PC-3 (cell line): ENCODE measurements around the gene COL8A1. TPM values are rescaled to one million over a fixed set of nuclear protein-coding genes. Genes with fewer than 3 reads are reported as not detected.
A peak's percentile ranks its signal among the peaks of the same experiment; 100 is the strongest.

Experiments
- ATAC-seq: fragments of 200-7000 bp; cut with Tn5 transposase; 2 replicates; pipeline ENCODE4 v1.9.1; 2020; ENCODE audit warnings: mild to moderate bottlenecking, moderate library complexity
- BruUV-seq: library from RNA; stranded (reverse); fragments of 400-500 nt; replicated peaks from 2 replicates; lab custom pipeline; 2021; lab: Mats Ljungman, UMichigan
- CTCF ChIA-PET: fragments of 300-600 bp; sonication (Branson Sonifier 250); formaldehyde crosslinking; loops from one replicate; lab custom pipeline; 2022; ENCODE audit warnings: antibody characterized with exemption; lab: Charles Lee
- POLR2A ChIA-PET: fragments of 300-600 bp; sonication (Branson Sonifier 250); formaldehyde crosslinking; loops from one replicate; lab custom pipeline; 2022; ENCODE audit warnings: antibody characterized with exemption; ENCODE audit not compliant: unreplicated experiment; lab: Charles Lee
- DNase-seq: peaks from one replicate; pipeline ENCODE4 v3.0.0-alpha.2; 2015
- H2AFZ ChIP-seq: fragments of 300-600 bp; sonication (generic); 2 replicates; pipeline ENCODE4 v1.6.0; 2016; ENCODE audit warnings: antibody characterized with exemption, low read length
- H3F3A ChIP-seq: fragments of 300-600 bp; sonication (generic); one replicate; pipeline ENCODE4 v1.6.0; 2017; ENCODE audit warnings: antibody characterized with exemption, low read length, control low read depth, mild to moderate bottlenecking; ENCODE audit not compliant: unreplicated experiment
- H3K27ac ChIP-seq: fragments of 300-600 bp; sonication (generic); 2 replicates; pipeline ENCODE4 v1.5.1; 2016; ENCODE audit warnings: mild to moderate bottlenecking, low read length
- H3K27me3 ChIP-seq: fragments of 300-600 bp; sonication (generic); 2 replicates; pipeline ENCODE4 v1.6.1; 2016; ENCODE audit warnings: low read length, mixed read lengths
- H3K36me3 ChIP-seq: fragments of 300-600 bp; sonication (generic); 2 replicates; pipeline ENCODE4 v1.6.1; 2016; ENCODE audit warnings: low read depth, mixed run types, low read length, mixed read lengths
- H3K4me1 ChIP-seq: fragments of 300-600 bp; sonication (generic); 2 replicates; pipeline ENCODE4 v1.5.1; 2016; ENCODE audit warnings: low read length; ENCODE audit not compliant: insufficient read depth
- H3K4me2 ChIP-seq: fragments of 300-600 bp; sonication (generic); 2 replicates; pipeline ENCODE4 v1.6.0; 2016; ENCODE audit warnings: low read length
- H3K4me3 ChIP-seq: fragments of 300-600 bp; sonication (generic); 2 replicates; pipeline ENCODE4 v1.5.1; 2016; ENCODE audit warnings: mild to moderate bottlenecking, low read length, mixed read lengths
- H3K79me2 ChIP-seq: fragments of 300-600 bp; sonication (generic); 2 replicates; pipeline ENCODE4 v1.6.1; 2017; ENCODE audit warnings: low read length, mixed read lengths
- H3K9ac ChIP-seq: fragments of 300-600 bp; sonication (generic); 2 replicates; pipeline ENCODE4 v1.6.0; 2016; ENCODE audit warnings: mild to moderate bottlenecking, low read length
- H3K9me2 ChIP-seq: fragments of 300-600 bp; sonication (generic); replicated peaks from 2 replicates; pipeline ENCODE4 v1.6.1; 2016; ENCODE audit warnings: mixed run types, low read length, mixed read lengths
- H3K9me3 ChIP-seq: fragments of 300-600 bp; sonication (generic); 2 replicates; pipeline ENCODE4 v1.6.1; 2016; ENCODE audit warnings: low read length, mixed read lengths
- H4K20me1 ChIP-seq: fragments of 300-600 bp; sonication (generic); 2 replicates; pipeline ENCODE4 v1.6.1; 2016; ENCODE audit warnings: low read length, mixed read lengths
- CTCF ChIP-seq: fragments of 300-600 bp; sonication (generic); conservative IDR thresholded peaks from 2 replicates; pipeline ENCODE4 v1.5.1; 2017; ENCODE audit warnings: antibody characterized with exemption, low read depth, mild to moderate bottlenecking, low read length
- EZH2 ChIP-seq: fragments of 300-600 bp; sonication (generic); IDR thresholded peaks from one replicate; pipeline ENCODE4 v1.6.1; 2017; ENCODE audit warnings: antibody characterized with exemption, mild to moderate bottlenecking, low read length; ENCODE audit not compliant: unreplicated experiment
- EZH2phosphoT487 ChIP-seq: fragments of 300-600 bp; sonication (generic); IDR thresholded peaks from 2 replicates; pipeline ENCODE4 v1.6.1; 2018; ENCODE audit warnings: mild to moderate bottlenecking, antibody characterized with exemption, low read length, borderline replicate concordance
- intact Hi-C: fragments of 100-400 bp; cut with micrococcal nuclease; formaldehyde crosslinking; loops from 2 replicates; pipeline ENCODE4 v1.9.0; 2023
- total RNA-seq: library from RNA; depleted of rRNA; stranded (reverse); fragments of >200 nt; gene quantifications from 2 replicates; pipeline ENCODE4 v1.2.3, GENCODE V29; 2014

Gene COL8A1
- total RNA-seq, 1 experiment from 2014 or later = 2.4 TPM

GRCh38 chr3:99637368-99638111, 854 bp upstream of the COL8A1 start:
- no peaks in the 10 kb centered on the region for H3K9me2 ChIP-seq
- H3K4me1 ChIP-seq = peaks cover 36% of the 10 kb centered on the region
- no peaks in the 10 kb centered on the region for H3K36me3 ChIP-seq
- H3K27me3 ChIP-seq = no peaks in the 10 kb centered on the region
- H3K79me2 ChIP-seq = no peaks in the 10 kb centered on the region
- POLR2A ChIA-PET = interaction anchor here (0.5 to 1.2 kb wide), 8 partner anchors 14 to 896 kb away, joined by 3 to 16 read pairs (median 4); no protein-coding TSS in a partner anchor
- BruUV-seq = TSS peak; percentile 81
- TF ChIP-seq CTCF (0 out of 2 replicates have a peak, but pooled peaks have one; percentile 3), EZH2phosphoT487 (no peak), EZH2 (no peak)
- peaks cover 4% of the 10 kb centered on the region for H3F3A ChIP-seq
- H3K4me3 ChIP-seq = peak overlapping the region; percentile 72
- H3K9me3 ChIP-seq = no peaks in the 10 kb centered on the region
- CTCF ChIA-PET = interaction anchor here (0.6 to 1.2 kb wide), 6 partner anchors 9 to 617 kb away, joined by 3 to 12 read pairs (median 4); no protein-coding TSS in a partner anchor
- H3K4me2 ChIP-seq = peak overlapping the region; percentile 92
- DNase-seq (peak; percentile 80), ATAC-seq (peak; percentile 48)
- H4K20me1 ChIP-seq = no peaks in the 10 kb centered on the region
- peak overlapping the region; percentile 87 for H2AFZ ChIP-seq
- H3K27ac ChIP-seq = peak overlapping the region; percentile 79
- H3K9ac ChIP-seq = peak overlapping the region; percentile 63
- intact Hi-C loops = loop anchor here (2.0 to 10.0 kb wide), 3 partner anchors 139 to 463 kb away; no protein-coding TSS in a partner anchor

GRCh38 chr3:99639579-99639978, 1.2 kb downstream of the COL8A1 start:
- TF ChIP-seq EZH2 (no peak), EZH2phosphoT487 (no peak), CTCF (no peak)
- no peaks in the 10 kb centered on the region for H3K79me2 ChIP-seq
- peak overlapping the region; percentile 72; the same call in 1 of the 2 replicates for H3K4me3 ChIP-seq

More at GRCh38 chr3:99639579-99639978, 1.2 kb downstream of the COL8A1 start:
- H3K27me3 ChIP-seq = no peaks in the 10 kb centered on the region
- no TSS peak for BruUV-seq
- no peaks in the 10 kb centered on the region for H4K20me1 ChIP-seq
- no peaks in the 10 kb centered on the region for H3K9me3 ChIP-seq
- DNase-seq (no peak), ATAC-seq (no peak)
- intact Hi-C loops = loop anchor here (2.0 to 10.0 kb wide), 3 partner anchors 141 to 465 kb away; no protein-coding TSS in a partner anchor
- H2AFZ ChIP-seq = no peak overlapping the region
- POLR2A ChIA-PET = no interaction called here
- peaks cover 24% of the 10 kb centered on the region for H3K4me1 ChIP-seq
- no peaks in the 10 kb centered on the region for H3K36me3 ChIP-seq
- H3K9ac ChIP-seq = no peak overlapping the region
- H3K9me2 ChIP-seq = no peaks in the 10 kb centered on the region
- peaks cover 4% of the 10 kb centered on the region for H3F3A ChIP-seq
- no peak overlapping the region for H3K27ac ChIP-seq
- CTCF ChIA-PET = no interaction called here
- H3K4me2 ChIP-seq = peak overlapping the region; percentile 92
